Neural progenitor cell (in vitro differentiated cells): ENCODE measurements around the gene RPS6KA5.

Experiments
- CTCF ChIP-seq: fragments of 200-600 bp; sonication (generic); IDR thresholded peaks from 2 replicates; pipeline ENCODE4 v1.5.1; 2017; ENCODE audit warnings: antibody characterized with exemption, mild to moderate bottlenecking
- EZH2 ChIP-seq: fragments of 200-600 bp; sonication (generic); IDR thresholded peaks from 2 replicates; pipeline ENCODE4 v1.6.1; 2017; ENCODE audit warnings: antibody characterized with exemption, mild to moderate bottlenecking, moderate library complexity

- no peak for TF ChIP-seq CTCF
- TF ChIP-seq EZH2 = no peak
Measured at GRCh38 chr14:91005716-91006115, 54.7 kb downstream of the RPS6KA5 start.
